ENCODE measurements around the gene SDK2.

The SDK2 gene

DNA sequence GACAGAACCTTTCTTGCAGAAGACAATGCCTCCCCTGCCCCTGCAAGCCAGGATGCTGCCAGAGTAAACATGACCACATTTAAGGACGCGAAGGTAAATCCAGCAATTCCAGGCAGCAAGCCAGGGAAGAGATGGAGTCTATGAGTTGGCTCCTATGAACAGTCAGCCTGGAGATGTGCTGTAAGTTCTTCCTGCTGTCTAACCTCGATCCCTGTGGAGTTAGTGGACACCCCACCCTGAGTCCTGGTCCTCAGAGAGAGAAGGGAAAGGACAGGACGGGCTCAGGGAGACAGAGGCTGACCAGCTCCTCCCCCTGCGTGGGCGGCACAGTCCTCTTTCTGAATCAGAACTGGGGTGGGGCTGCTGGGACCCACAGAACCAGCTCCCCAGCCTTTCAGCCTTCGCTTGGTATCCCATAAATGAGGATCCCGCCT, 357.4 kb downstream of the SDK2 start:
- no peak for DNase-seq

DNA sequence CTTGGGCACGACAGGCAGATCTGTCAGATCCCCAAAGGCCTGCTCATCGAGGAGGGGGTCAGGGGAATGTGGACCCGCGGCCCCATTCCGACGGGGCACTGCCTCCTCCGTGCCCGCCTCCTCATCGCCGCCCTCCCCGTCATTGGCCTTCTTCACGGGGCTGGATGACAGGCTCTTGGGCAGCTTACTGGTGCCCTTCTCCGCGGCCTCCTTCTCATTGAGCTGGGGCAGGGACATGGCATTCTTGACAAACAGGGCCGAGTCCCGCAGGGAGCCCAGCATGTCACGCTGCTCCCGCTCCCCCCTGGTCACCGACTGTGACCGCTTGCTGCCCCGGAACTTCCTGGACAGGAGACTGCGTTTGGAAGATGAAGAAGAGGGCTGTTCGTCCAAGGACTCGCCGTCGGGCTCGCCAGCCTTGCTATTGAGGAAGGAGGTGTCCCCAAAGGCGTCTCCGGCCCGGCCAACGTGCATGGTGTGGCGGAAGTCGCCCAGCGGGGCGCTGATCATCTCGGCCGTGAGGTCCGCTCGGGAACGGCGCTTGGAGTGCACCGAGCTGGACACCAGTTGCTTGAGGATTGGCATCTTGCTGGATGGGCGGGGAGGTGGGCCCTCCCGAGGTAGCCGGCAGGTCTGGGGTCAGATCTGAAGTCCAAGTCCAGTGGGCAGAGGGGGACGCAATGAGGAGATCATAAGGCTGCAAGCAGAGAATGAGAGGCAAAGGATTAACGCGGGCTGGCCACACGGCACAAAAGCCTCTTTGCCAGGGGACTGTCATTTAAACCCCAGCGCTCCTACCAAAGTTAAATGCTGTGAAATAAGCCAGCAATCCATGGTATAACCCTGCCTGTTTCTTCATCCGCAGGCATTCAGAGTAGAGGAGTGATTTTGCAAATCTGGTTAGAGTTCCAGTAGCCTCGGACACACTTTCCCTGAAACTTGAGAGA, 358.1 kb downstream of the SDK2 start:
- no peak for DNase-seq

DNA sequence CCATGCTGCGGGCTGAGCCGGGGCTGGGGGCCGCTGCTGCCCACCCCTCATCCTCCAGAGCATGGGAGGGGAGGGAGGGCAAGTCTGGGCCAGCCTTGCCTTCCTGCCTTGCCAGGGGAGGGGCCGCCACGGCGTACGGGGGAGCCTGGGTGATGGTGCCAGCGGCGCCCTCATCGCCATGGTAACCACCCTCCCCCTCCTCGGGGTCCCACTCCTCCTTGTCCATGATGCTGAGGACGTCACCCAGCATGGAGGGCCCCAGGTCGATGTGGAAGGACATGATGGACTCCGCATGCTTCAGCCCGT, 358.7 kb downstream of the SDK2 start:
- no peak for DNase-seq

DNA sequence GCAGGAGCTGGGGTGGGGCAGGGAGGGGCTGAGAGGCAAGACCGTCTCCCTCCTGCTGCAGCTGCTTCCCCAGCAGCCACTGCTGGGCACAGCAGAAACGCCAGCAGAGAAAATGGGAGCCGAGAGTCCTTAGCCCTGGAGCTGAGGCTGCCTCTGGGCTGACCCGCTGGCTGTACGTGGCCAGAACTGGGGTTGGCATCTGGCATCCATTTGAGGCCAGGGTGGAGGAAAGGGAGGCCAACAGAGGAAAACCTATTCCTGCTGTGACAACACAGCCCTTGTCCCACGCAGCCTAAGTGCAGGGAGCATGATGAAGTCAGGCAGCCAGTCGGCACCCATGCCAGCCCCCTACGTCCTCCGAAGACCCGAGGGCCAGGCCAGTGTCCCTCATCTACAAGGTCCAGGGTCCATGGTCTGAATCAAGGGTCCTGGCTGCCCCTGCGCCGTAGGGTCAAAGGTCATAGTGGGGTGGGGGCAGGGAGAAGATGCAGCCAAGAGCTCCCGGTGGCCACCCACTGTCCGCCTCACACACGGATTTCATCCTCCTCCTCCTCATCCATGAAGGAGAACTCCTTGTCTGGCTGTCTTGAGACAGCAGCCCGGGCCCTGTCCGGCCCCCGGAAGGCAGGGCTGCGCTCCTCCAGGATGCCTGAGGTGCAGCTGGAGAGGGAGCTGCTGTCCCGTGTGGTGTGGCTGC, 359.2 kb downstream of the SDK2 start:
- no peak for DNase-seq

All from CD4-positive, alpha-beta T cell treated with Interleukin-15 for 1 hour (primary cell).